HG03442 (cell line): ENCODE measurements around the gene C20orf173.
"Not testable (repeated sequence)": the region's sequence is repeated elsewhere in the genome, so short reads cannot be mapped to it uniquely, and the experiment has no call there.

Experiments used
- ATAC-seq: cut with Tn5 transposase; IDR thresholded peaks from one replicate; pipeline ENCODE4 v1.9.1; 2021; ENCODE audit warnings: mild to moderate bottlenecking, moderate library complexity; ENCODE audit not compliant: unreplicated experiment

C20orf173 gene, protein sequence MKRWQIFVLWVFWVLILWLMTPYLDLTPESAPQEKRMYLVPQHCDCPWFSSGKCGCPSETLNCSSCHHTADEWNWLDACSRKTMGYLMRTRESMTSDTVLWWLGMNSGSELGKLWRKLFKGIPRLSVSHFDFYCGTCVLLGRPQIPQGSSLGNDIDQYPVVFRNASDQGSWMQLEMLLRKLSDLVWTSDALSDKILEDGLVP

DNA sequence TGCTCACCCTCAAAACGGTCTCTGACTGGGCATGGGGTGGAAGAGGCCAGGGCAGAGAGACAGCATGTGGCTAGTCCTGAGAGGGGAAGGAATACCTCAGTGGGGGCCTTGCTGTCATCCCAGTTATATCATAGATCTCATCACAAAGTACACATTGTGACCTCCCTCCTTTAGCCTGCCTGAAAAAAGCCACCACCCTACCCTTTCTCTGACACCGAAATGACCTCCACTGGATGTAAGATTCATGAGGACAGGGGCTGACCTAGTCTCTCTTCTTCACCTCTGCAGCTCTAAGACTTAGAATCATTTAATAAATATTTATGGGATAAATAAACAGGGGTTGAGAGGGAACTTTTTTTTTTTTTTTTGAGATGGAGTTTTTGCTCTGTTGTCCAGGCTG lies at the start of gene C20orf173:
Gene C20orf173 (minus strand): TSS at position 101 of the 400 bp plus-strand sequence. CDS start 279 bp downstream, outside the sequence.
- ATAC-seq: no peak

DNA sequence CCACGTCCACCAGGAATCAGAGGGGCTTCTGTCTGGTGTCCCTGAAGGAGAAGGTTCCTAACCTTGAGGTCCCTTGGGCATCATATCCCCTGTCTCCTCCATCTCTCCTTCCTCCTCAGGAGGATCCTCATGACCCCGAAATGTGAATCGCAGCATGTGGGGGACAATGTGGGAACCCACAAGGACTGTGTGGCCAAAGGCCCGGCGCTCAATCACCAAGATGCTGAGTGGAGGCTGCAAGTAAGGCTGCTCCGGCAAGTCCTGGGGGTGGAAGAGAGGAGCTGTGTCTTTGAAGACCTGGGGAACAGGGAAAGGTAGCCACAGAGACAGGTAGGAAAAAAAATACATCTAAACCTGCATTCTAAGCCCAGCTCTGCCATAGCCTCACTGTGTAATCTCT lies 49.7 kb upstream of the C20orf173 start:
- ATAC-seq: no peak

DNA sequence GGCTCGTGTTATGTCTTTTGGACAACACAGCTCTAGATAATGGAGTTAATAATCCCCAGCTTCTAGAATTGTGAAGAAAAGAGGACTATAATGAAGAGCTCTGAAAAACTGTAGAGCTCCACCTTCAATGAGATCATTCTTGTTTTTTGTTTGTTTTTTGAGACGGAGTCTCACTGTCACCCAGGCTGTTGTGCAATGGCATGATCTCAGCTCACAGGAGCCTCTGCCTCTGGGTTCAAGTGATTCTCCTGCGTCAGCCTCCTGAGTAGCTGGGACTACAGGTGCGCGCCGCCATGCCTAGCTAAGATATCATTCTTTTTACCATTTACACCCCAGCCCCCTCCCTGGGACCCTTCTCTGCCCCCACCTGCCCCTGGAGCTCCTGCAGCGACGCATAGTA lies 49.0 kb upstream of the C20orf173 start:
- no peak for ATAC-seq

DNA sequence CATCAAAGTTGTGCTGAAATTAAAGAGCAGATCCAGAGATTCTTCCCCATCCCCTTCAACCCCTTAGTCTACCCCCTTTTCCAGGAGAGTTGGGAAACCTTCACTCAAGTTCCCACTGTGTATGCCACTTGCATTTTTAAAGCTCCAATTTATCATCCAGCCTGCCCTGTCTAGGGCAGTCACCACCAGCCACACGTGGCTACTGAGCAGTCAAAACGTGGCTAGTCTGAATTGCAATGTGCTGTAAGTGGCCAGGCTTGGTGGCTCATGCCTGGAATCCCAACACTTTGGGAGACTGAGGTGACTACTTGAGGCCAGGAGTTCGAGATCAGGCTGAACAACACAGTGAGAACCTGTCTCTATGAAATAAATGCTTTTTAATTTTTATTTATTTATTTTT lies 47.4 kb upstream of the C20orf173 start:
- ATAC-seq: no peak

DNA sequence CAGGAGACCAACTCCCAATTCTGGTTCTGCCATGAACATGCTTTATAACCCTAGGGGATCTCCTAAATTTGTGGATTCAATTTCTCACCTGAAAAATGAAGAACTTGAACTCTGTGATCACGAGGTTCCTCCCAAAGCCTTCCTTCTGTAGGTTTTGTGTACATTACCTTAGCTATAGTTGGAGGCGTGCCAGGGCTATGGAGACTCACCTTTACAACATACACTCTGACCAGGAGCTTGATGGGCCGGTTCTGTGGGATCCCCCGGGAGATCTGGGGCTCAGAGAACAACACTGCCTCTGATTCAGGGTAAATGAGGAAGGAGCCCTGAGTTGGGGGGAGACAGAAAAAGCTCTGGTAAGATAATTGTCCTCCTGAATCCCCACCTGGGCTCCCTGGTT lies 46.5 kb upstream of the C20orf173 start:
- no peak for ATAC-seq

DNA sequence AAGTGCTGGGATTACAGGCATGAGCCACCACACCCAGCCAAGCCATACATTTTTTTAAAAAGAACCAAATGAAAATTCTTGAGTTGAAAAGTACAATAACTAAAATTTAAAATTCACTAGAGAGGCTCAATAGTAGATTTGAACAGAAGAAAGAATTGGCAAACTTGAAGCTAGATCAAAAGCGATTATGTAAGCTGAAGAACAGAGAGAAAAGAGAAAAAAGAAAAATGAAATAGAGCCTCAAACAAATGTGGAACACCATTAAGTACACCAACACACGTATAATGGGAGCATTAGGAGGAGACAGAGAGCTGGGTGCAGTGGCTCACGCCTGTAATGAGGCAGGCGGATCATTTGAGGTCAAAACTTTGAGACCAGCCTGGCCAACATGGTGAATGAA lies 43.4 kb upstream of the C20orf173 start:
- ATAC-seq: no peak

DNA sequence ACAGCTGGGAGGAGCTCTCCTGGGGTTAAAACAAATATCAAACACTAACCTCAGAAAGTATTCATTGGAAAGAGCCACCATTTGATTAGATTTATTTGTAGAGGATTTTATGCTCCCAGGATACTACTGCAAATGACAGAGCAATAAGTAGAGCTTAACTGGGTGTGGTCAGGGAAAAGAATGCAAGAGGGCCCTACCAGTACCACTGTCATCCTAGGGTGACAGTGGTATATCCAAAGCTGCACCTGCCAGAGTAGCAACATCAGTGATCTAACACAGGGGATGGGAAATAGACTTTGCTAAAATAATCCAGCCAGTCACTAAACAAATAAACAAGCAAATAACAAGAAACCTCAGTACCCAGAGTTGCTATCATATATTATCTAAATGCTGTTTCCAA lies 42.1 kb upstream of the C20orf173 start:
- ATAC-seq: no peak

DNA sequence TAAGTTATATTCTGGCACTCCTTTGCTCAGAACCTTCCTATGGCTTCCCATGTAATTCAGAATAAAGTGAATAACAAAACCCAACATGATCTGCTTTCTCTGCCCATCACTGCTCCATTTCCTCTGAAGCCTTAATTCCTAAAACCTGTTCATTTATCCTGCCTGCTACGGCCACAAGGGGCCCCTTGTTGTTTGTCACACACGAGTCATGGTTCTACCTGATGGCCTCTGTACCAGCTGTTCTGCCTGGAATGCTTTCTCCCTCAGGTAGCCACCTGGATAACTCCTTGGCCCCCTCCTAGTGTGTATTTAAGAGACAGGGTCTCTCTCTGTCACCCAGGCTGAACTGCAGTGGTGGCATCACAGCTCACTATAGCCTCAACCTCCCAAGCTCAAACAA lies 39.2 kb upstream of the C20orf173 start:
- ATAC-seq: no peak

DNA sequence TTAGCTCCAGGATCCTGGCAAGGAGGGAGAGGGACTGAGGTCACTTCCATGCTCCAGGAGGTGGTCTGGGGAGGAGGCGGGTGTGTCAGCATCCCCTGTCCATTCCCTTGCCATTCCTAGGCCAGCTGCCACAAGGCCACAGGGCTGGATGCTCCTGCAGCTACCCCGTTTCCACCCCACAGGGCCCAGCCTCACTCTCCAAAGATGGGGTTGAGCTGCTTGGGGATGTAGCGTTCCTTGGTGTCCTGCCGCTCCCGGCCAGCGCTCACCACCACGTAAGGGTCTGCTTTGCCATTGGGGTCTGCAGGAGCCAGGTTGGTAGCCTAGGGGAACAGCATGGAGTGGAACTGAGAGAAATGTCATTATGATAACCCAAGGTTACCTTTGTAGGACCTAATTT lies 35.5 kb upstream of the C20orf173 start:
- no peak for ATAC-seq

DNA sequence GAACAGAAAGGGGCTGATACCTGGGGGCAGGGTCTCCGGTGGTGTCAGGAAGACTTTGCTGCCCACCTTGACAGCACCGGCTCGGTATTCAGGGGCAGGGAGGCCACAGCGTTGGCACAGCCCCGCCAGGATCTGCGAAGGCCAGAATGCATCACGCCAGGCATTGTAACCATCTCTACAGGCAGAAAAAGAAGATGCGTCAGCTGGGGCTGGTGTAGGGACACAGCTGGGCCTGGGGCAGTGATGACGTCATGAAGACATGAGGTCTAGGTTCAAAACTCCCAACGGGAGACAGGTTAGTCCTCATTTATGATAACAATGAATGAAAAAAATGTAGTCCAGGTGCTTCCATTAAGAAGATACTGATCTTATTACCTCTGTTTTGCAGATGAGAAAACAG lies 34.4 kb upstream of the C20orf173 start:
- no peak for ATAC-seq

DNA sequence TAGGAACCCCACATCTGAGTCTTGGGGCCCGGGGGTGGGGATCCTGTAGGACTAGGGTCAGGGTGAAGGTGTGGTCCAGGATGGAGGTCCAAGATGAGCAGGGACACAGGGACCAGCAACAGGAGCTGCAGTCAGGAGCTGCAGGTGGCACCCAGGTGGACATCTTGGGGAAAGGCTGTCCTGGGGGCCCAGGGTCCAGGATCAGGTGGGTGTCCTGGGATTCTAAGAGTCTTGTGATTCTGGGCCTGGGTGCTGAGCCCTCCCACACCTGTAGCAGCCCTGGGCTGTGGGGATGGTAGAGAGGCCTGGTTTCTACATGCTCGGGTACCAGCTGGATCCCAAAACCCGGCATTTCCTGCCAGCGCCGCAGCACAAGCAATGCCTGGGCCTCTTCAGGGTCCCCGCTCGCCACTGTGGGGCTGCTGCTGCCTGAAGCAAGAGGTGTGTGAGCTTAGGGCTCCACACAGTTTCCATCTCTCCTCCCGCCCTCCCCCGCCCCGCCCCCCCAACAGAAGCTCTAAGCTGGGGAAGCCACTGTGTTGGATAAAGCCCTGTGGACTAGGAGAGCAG lies 33.2 kb upstream of the C20orf173 start:
- no peak for ATAC-seq

DNA sequence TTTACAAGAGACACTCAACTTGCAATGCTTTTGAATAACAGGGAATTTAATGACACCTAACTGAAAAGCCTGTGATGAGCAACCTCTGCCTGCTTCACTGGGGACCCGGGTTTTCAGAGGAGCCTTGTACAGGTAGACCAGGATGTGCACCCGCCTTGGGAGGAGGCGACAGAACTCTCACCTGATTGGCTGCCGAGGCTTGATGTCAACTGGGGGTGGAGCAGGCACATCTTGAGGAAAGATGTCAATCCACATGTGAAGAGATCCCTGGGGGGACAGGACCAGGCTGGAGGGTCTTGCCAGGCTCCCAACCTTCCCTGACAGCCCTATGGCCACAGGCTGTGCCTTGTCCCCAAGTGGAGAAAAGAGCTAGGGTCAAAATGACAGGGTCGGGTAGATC lies 32.2 kb upstream of the C20orf173 start:
- ATAC-seq: no peak

DNA sequence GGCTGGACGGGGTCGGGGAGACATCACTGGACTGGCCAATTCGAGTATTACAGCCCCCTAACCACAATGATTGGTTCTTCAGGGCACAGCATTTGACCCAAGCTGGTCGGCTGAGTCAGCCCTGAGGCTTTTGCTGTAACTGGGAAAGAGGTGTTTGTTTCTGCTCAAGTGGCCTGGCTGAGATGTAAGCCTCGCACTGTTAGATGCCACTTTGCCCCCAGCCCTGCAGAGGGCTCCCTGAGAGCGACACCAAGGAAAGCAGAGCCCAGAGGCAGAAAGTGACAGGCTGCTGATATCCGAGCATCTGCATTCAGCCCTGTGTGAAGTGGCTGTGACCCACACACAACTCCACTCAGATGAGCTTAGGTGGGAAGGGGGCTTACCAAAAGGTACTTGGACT lies 31.8 kb upstream of the C20orf173 start:
- ATAC-seq: no peak

DNA sequence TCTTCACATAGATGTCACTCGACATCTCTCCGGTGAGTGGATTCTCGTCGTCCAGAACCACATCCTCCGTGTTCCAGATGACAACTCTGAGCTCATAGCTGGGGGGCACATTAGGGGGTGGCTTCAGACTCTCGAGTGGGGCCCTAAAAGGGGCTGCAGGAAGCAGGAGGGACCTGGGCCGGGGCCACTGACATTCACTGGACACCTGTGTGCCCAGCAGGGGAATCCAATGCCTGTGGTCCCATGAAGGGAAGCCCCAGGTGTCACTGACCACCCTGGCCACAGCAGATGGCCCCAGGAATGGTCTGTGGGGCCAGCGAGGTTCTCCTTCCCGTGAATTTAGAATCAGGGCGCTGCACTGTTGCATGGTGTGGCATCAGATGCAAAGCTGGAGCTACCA lies 31.1 kb upstream of the C20orf173 start:
- no peak for ATAC-seq

DNA sequence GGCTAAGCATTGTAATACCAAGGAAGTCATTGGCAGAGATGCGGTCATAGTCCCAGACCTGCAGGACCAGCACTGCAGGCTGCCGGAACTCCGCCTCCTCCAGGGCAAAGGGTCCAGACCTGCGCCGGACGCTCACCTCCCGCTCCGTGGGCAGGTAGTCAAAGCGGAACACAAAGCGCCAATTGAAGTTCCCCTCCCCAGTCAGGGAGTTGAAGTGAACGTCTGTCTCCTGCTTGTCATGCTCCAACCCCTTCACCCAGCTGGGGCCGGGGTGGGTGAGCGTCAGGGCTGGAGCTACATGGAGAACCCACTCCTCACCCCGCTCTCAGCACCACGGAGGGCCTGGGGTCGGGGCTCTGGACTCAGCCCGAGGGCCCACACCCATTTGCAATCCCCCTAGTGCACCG lies 30.7 kb upstream of the C20orf173 start:
- no peak for ATAC-seq

DNA sequence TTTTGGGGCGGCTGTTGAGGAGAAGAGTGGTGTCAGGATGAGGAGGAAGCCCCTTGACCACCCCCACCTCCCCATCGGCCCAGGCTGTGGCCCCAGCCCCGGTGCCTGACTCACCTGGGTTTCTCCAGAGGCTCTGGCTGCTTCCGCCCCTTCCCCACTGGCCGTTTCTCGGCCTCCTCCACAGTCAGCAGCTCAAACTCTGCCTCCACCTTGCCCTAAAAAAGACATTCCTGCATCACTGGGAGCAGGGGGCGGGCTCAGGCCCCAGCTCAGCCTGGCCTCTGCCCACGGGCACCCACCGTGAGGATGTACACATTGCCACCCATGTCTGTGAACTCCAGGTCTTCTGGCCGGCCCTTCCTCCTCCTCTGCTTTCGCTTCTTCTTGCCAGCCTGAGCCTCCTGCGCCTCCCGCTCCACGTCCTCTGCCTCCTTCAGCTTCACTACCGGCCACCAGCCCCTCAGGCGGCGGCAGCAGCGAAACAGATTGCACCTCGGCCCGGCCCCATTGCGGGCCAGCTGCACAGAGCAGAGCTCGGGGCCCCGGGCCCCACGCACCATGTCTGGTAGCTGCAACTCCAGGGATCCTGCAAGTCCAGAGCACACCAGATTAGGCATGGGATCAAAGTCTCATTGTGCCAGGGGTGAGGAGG lies 29.7 kb upstream of the C20orf173 start:
- no peak for ATAC-seq

DNA sequence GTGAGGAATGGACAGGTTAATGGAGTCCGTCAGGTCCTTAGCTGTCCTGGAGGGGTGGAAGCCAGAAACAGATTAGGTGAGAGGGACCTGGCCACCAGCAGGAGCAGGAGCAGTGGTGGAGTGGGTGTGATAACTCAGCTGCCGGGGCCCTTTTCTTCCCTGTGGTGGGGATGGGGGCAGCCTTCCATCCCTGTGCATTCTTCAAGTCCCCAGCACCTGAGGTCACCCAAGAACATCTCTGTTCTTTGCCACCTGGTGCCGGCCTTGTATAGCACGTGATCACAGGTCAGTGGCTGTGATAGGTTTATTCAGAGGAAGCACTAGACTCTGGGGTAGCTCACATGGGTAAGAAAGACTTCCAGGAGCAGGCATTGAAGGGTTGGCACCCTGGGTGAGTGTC lies 29.0 kb upstream of the C20orf173 start:
- ATAC-seq: no peak

DNA sequence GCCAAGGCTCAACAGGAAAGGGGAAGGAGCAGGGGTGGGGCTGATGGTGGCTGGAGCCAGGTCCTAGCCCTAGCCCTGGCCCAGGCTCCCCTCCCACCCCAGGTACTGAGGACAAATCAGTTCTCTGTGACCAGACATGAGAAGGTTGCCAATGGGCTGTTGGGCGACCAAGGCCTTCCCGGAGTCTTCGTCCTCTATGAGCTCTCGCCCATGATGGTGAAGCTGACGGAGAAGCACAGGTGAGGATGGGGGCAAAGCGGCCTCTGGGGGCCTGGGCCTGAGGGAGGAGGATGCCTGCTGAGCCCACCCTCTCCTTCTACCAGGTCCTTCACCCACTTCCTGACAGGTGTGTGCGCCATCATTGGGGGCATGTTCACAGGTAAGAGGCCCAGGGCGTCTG lies 27.4 kb upstream of the C20orf173 start:
- ATAC-seq: no peak

DNA sequence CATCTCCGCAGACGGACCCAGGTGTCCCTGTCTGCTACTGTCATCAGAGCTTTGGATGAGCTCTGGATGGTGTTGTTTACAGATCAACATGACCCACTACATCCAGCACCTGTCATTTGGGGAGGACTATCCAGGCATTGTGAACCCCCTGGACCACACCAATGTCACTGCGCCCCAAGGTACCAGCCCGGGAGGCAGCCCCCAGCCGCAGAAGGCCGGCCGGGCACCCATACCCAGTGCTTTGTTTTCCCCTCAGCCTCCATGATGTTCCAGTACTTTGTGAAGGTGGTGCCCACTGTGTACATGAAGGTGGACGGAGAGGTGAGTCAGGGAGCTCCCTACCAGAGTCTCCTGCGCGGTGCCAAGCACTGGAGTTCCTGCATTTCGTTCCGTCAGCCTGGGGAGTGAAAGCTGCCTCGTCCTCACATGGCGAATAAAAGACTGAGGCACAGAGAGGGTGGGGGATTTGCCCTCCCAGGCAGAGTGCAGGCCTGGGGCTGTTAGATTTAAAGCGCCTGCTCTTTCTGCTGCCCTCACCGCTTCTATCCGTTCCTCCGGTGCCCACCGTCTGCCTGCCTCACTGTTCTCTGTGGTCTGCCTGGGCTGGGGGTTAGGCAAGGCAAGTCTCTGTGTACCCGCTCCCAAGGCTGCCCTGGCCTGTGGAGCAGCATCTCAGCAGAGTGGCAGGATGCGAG lies 26.6 kb upstream of the C20orf173 start:
- no peak for ATAC-seq

DNA sequence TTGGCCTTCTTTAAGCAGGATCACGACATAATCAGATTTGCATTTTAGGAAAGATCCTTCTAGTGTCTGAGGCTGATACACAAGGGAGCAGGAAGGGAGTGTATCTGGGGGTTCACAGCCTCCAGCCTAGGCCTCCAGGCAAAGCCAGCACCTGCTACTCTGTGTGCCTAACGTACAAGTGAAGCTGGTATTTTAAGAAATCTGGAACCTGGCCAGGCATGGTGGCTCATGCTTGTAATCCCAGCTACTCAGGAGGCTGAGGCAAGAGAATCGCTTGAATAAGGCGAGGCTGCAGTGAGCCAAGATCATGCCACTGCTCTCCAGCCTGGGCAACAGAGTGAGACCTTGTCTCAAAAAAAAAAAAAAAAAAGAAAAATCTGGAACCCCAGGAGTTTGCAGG lies 26.0 kb upstream of the C20orf173 start:
- ATAC-seq: not testable (repeated sequence)

DNA sequence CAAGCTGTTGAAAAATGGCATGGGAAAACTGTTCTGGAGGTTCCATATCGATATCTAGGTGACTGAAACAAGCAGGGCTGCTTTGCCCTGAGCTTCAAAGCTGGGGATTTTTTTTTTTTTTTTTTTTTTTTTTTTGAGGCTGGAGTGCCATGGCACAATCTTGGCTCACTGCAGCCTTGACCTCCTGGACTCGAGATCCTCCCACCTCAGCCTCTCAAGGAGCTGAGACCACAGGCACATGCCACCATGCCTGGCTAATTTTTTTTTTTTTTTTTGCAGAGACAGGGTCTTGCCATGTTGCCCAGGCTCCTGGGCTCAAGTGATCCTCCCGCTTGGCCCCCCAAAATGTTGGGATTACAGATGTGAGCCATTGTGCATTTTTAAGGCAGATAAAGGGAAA lies 23.5 kb upstream of the C20orf173 start:
- no peak for ATAC-seq

DNA sequence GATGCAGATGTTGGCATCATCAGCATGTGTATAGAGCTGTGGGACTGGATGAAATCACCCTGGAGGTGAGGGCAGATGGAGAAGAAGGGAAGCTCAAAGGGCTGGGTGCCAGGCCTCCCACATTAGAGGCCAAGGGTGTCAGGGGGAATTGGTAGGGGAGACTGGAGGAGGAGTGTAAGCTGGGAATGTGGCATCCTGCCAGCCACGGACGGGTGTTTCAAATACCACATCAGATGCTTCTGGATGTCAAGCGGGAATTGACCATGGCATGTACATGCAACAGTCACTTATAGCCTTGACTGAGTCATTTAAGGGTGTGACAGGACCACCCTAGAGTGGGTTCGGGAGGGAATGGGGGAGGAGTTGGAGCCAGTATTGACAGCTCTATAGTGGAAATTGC lies 22.1 kb upstream of the C20orf173 start:
- ATAC-seq: no peak
